Measurements from ENCODE around the gene ULBP3.

Gene ULBP3

GRCh38 chr6:150099953-150100352 lies 31.0 kb upstream of the ULBP3 start:
- H3K4me3 ChIP-seq (replicated peaks; ENCODE audit: insufficient read depth, low read length), result no peak overlapping the region
- no peak overlapping the region for H3K27ac ChIP-seq (replicated peaks)
- TF ChIP-seq REST (IDR thresholded peaks at IDR 0.05; ENCODE audit: insufficient replicate concordance, low read depth) (no peak), SPI1 (IDR thresholded peaks at IDR 0.05; ENCODE audit: borderline replicate concordance, low read depth) (no peak), CTCF (IDR thresholded peaks at IDR 0.05; ENCODE audit: insufficient read depth, low read length) (no peak), POLR2AphosphoS5 (IDR thresholded peaks at IDR 0.05; ENCODE audit: low read depth) (no peak), GABPA (IDR thresholded peaks at IDR 0.05; ENCODE audit: low read depth) (no peak)
- DNase-seq (ENCODE audit: low read depth in 1 of 2, low spot score in 1 of 2), result no peak
- H3K27me3 ChIP-seq (ENCODE audit: insufficient read depth, poor library complexity, severe bottlenecking), result no peaks in the 10 kb centered on the region

- TF ChIP-seq SPI1 (IDR thresholded peaks at IDR 0.05; ENCODE audit: borderline replicate concordance, low read depth) (no peak), REST (IDR thresholded peaks at IDR 0.05; ENCODE audit: insufficient replicate concordance, low read depth) (no peak), POLR2AphosphoS5 (IDR thresholded peaks at IDR 0.05; ENCODE audit: low read depth) (no peak)
- Histone ChIP-seq H3K4me3 (replicated peaks; ENCODE audit: insufficient read depth, low read length) (no peak overlapping the region), H3K27me3 (ENCODE audit: insufficient read depth, poor library complexity, severe bottlenecking) (no peaks in the 10 kb centered on the region), H3K27ac (replicated peaks) (no peak overlapping the region)
- no peak for DNase-seq (ENCODE audit: low read depth in 1 of 2, low spot score in 1 of 2)
Observed at GRCh38 chr6:150099546-150099945, 30.6 kb upstream of the ULBP3 start.

GRCh38 chr6:150098155-150098554 lies 29.2 kb upstream of the ULBP3 start:
- H3K4me3 ChIP-seq (replicated peaks; ENCODE audit: insufficient read depth, low read length), result no peak overlapping the region
- TF ChIP-seq REST (IDR thresholded peaks at IDR 0.05; ENCODE audit: insufficient replicate concordance, low read depth), result no peak
- TF ChIP-seq SPI1 (IDR thresholded peaks at IDR 0.05; ENCODE audit: borderline replicate concordance, low read depth), result no peak
- no peak for TF ChIP-seq GABPA (IDR thresholded peaks at IDR 0.05; ENCODE audit: low read depth)
- no peak for TF ChIP-seq POLR2AphosphoS5 (IDR thresholded peaks at IDR 0.05; ENCODE audit: low read depth)
- no peak overlapping the region for H3K27ac ChIP-seq (replicated peaks)
- DNase-seq (ENCODE audit: low read depth in 1 of 2, low spot score in 1 of 2), result no peak
- H3K27me3 ChIP-seq (ENCODE audit: insufficient read depth, poor library complexity, severe bottlenecking), result no peaks in the 10 kb centered on the region

GRCh38 chr6:150093397-150093796 lies 24.5 kb upstream of the ULBP3 start:
- DNase-seq (ENCODE audit: low read depth in 1 of 2, low spot score in 1 of 2), result no peak
- Histone ChIP-seq H3K4me3 (replicated peaks; ENCODE audit: insufficient read depth, low read length) (no peak overlapping the region), H3K27ac (replicated peaks) (no peak overlapping the region), H3K27me3 (ENCODE audit: insufficient read depth, poor library complexity, severe bottlenecking) (no peaks in the 10 kb centered on the region)
- TF ChIP-seq REST (IDR thresholded peaks at IDR 0.05; ENCODE audit: insufficient replicate concordance, low read depth), result no peak
- no peak for TF ChIP-seq GABPA (IDR thresholded peaks at IDR 0.05; ENCODE audit: low read depth)
- no peak for TF ChIP-seq SPI1 (IDR thresholded peaks at IDR 0.05; ENCODE audit: borderline replicate concordance, low read depth)
- TF ChIP-seq CTCF (IDR thresholded peaks at IDR 0.05; ENCODE audit: insufficient read depth, low read length), result no peak
- TF ChIP-seq POLR2AphosphoS5 (IDR thresholded peaks at IDR 0.05; ENCODE audit: low read depth), result no peak
